ENCODE results near the gene LIPM.
"Not testable (repeated sequence)": the region's sequence is repeated elsewhere in the genome, so short reads cannot be mapped to it uniquely, and the experiment has no call there.

Gene LIPM

DNA sequence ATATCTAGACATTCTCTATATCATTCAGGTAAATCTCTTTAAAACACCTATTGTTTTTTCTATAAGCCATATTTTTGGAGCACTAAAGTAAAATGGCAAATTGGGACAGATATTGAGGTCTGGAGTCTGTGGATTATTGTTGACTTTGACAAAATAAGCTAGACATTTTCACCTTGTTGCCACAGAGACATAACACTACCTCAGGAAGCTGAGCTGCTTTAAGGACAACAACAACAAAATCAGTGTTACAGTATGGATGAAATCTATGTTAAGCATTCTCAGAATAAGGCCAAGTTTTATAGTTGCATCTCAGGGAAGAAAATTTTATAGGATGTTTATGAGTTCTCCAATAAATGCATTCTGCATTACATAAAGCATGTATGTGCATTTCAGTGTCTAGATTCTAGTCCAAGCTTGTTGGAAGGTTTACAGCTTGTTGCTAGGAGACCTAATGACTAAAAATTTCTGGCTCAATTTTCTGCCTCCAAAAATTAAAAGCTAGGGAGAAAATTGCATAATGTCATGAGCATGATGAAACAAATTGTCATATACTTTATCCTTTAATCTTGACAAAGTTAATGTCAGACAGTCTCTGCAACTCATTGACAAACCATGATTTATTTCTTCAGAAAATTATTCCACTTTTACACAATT lies 18.3 kb downstream of the LIPM start:
- Mint-ChIP-seq H3K36me3 (no peaks in the 10 kb centered on the region), H3K27ac (no peak overlapping the region), H3K4me1 (ENCODE audit: low read depth) (peaks cover 44% of the 10 kb centered on the region), H3K27me3 (no peaks in the 10 kb centered on the region), H3K4me3 (no peak overlapping the region), H3K9me3 (ENCODE audit: low read depth) (no peaks in the 10 kb centered on the region)

DNA sequence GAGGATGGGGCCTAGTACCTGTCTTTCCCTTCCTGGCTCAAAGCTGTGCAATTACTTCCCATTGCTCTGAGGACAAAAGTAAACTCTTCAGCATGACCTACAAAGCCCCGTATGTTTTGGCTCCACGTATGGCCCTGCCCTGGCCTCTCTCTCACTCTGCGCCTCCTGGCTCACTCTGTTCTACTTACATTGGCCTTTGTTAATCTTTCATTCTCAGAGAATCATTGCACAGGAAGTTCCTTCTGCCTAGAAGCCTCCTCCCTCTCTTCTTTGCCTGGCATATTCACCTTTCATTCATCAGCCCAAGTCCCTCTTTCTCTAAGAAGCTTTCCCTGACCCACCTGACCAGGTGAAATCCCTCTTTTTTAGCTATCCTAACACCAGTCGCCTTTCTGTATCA lies 23.9 kb downstream of the LIPM start:
- peak overlapping the region; percentile 36 for H3K4me3 Mint-ChIP-seq
- H3K27ac Mint-ChIP-seq: peak overlapping the region; percentile 76
- no peaks in the 10 kb centered on the region for H3K27me3 Mint-ChIP-seq
- H3K36me3 Mint-ChIP-seq: no peaks in the 10 kb centered on the region
- H3K4me1 Mint-ChIP-seq (ENCODE audit: low read depth): peaks cover 63% of the 10 kb centered on the region
- H3K9me3 Mint-ChIP-seq (ENCODE audit: low read depth): no peaks in the 10 kb centered on the region

DNA sequence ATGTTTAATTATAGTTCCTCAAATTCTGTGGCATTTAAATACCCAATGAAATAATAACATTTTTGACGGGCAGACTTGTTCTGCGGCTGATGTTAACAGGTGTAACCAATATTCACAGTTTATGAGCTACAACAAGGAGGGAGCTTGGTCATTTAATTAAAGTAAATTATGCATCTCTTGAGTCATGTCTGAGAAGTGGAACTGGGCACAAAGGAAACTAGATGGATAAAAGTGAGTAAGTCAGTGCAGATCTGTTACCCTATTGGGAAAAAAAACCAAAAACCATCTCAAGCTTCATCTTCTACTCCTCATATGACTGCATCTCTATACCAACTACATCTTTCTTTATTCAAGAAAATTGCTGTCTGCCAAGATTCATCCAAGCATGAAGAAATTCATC lies 25.1 kb downstream of the LIPM start:
- Mint-ChIP-seq H3K27ac (no peak overlapping the region), H3K4me3 (no peak overlapping the region), H3K4me1 (ENCODE audit: low read depth) (peaks cover 65% of the 10 kb centered on the region), H3K27me3 (no peaks in the 10 kb centered on the region), H3K9me3 (ENCODE audit: low read depth) (no peaks in the 10 kb centered on the region), H3K36me3 (no peaks in the 10 kb centered on the region)

DNA sequence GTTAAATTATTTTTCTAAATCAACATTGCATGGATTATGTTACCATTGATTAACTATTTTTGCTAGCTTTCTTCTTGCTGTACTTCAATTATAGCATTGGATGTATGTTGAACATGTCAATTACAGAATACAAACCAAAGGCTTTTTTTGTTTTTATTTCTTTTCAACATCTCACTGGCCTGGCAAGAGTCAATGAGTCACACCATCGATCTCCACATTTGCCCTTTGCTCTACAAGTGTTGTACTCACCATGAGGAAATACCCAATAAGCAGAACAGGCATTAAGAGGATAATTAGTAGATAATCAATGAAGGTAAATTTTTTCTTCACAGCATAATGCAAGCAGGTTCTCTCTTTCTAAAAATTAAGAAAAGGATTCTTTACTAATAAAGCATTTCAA lies 25.8 kb downstream of the LIPM start:
- Mint-ChIP-seq H3K9me3 (ENCODE audit: low read depth) (no peaks in the 10 kb centered on the region), H3K4me1 (ENCODE audit: low read depth) (peaks cover 71% of the 10 kb centered on the region), H3K36me3 (no peaks in the 10 kb centered on the region), H3K27ac (peak overlapping the region; percentile 29), H3K4me3 (no peak overlapping the region), H3K27me3 (no peaks in the 10 kb centered on the region)

DNA sequence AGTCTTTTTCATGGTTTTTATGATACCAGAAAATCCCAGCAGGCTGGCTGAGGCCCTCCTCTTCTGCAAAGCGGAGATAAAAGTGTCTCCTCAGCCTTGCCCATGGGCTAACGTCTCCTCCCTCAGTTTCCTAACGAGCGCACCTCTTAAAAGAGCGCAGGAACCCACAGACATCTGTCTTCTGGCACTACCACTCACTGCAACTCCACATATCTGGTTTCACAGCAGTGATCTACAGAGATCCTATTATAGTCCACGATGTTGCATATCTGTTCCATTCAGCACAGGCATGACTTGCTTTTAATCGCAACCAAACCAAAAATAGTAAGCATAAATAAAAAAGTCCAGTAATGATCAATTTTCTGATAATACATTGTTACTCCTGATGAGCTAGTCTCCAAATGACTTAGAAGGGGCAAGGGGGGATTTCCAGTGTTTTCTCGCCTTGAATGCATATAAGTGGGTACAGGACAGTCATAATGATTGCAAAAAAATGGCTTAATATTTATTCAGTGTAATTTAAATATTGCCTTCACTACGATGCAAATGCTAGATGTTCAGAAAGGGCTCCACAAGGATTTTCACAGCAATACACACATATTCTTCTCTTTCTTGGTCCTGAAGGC lies 28.2 kb downstream of the LIPM start:
- Mint-ChIP-seq H3K9me3 (ENCODE audit: low read depth) (no peaks in the 10 kb centered on the region), H3K4me1 (ENCODE audit: low read depth) (peaks cover 59% of the 10 kb centered on the region), H3K4me3 (peak overlapping the region; percentile 24), H3K36me3 (no peaks in the 10 kb centered on the region), H3K27me3 (no peaks in the 10 kb centered on the region), H3K27ac (peak overlapping the region; percentile 61)

GRCh38 chr10:88831709-88832108 lies 29.2 kb downstream of the LIPM start:
- H3K27me3 Mint-ChIP-seq: no peaks in the 10 kb centered on the region
- no peaks in the 10 kb centered on the region for H3K36me3 Mint-ChIP-seq
- peak overlapping the region; percentile 1 for H3K4me3 Mint-ChIP-seq
- peak overlapping the region; percentile 14 for H3K27ac Mint-ChIP-seq
- no peaks in the 10 kb centered on the region for H3K9me3 Mint-ChIP-seq (ENCODE audit: low read depth)
- H3K4me1 Mint-ChIP-seq (ENCODE audit: low read depth): peaks cover 49% of the 10 kb centered on the region

DNA sequence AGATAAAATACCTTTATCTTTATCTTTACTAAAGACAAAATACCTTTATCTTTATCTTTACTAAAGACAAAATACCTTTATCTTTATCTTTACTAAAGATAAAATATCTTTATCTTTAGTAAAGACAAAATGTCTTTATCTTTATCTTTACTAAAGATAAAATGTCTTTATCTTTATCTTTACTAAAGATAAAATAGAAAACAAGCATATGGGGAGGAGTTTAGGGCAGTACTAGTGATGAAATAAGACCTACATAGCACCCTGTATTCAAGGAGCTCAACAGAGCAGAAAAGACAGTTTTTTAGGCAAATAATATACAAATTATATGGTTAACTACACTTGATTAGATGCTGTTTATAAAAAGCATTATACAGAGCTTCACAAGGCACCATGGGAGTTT lies 29.8 kb downstream of the LIPM start:
- Mint-ChIP-seq H3K4me3 (no peak overlapping the region), H3K9me3 (ENCODE audit: low read depth) (no peaks in the 10 kb centered on the region), H3K4me1 (ENCODE audit: low read depth) (peaks cover 44% of the 10 kb centered on the region), H3K27ac (no peak overlapping the region), H3K36me3 (no peaks in the 10 kb centered on the region), H3K27me3 (no peaks in the 10 kb centered on the region)

DNA sequence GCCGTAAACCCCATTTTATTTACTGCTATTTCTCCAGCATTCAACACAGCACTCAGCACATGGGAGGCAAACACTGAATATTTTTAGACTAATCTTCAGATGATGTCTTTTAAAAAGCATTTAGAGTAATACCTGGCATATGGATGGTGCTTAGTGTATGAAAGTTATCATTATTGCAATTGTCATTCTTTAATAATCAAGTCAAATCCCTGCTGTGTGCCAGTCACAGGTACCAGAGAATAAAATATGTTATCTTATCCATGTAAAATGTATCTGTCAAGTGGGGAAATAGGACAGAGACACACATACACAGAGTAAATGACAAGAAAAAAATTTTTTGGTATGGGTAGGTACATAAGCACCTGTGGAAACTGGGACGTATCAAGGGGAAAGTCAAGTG lies 30.6 kb downstream of the LIPM start:
- Mint-ChIP-seq H3K9me3 (ENCODE audit: low read depth) (no peaks in the 10 kb centered on the region), H3K27me3 (no peaks in the 10 kb centered on the region), H3K4me1 (ENCODE audit: low read depth) (peaks cover 38% of the 10 kb centered on the region), H3K36me3 (no peaks in the 10 kb centered on the region), H3K27ac (peak overlapping the region; percentile 2), H3K4me3 (no peak overlapping the region)

DNA sequence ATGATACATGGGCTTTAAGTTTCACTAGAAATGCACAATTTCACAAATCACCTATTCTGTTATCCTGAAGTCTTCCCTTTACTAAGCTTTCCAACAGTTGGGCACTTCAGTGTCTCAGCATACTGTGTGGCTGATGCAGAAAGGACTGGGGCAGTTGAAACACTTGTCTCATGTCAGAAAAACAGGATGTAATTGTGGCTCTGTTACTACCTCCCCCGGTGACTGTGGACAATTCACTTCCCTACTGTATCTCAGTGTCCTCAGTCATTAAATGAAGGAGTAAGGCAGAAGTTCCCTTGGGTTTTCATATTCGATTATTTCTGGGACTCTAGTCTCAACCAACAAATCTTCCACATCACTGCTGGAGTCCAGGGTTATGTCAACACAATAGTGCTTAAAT lies 31.2 kb downstream of the LIPM start:
- no peaks in the 10 kb centered on the region for H3K27me3 Mint-ChIP-seq
- no peaks in the 10 kb centered on the region for H3K36me3 Mint-ChIP-seq
- H3K4me3 Mint-ChIP-seq: no peak overlapping the region
- H3K4me1 Mint-ChIP-seq (ENCODE audit: low read depth): peaks cover 33% of the 10 kb centered on the region
- H3K27ac Mint-ChIP-seq: no peak overlapping the region
- H3K9me3 Mint-ChIP-seq (ENCODE audit: low read depth): no peaks in the 10 kb centered on the region

- Mint-ChIP-seq H3K27me3 (no peaks in the 10 kb centered on the region), H3K4me3 (no peak overlapping the region), H3K9me3 (ENCODE audit: low read depth) (no peaks in the 10 kb centered on the region), H3K27ac (no peak overlapping the region), H3K36me3 (no peaks in the 10 kb centered on the region), H3K4me1 (ENCODE audit: low read depth) (peaks cover 29% of the 10 kb centered on the region)
Measured at GRCh38 chr10:88835096-88835909, 32.8 kb downstream of the LIPM start.

DNA sequence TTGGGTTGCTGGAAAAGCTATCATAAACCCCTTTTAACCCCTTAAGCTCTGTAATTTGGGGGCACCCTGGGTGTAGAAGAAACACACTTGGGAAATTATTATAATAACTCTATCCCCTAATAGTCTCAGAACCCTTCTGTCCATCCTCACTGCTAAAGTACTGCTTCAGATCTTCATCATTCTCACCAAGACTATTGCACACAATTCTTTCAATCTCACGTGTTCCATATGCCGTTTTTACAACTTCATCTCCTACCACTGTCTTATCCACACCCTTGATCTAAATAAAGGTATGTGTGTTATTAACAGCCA lies 33.3 kb downstream of the LIPM start:
- Mint-ChIP-seq H3K4me3 (no peak overlapping the region), H3K9me3 (ENCODE audit: low read depth) (no peaks in the 10 kb centered on the region), H3K4me1 (ENCODE audit: low read depth) (peaks cover 26% of the 10 kb centered on the region), H3K36me3 (no peaks in the 10 kb centered on the region), H3K27ac (no peak overlapping the region), H3K27me3 (no peaks in the 10 kb centered on the region)

GRCh38 chr10:88837632-88838031 lies 35.1 kb downstream of the LIPM start:
- H3K27ac Mint-ChIP-seq; H3K4me3 Mint-ChIP-seq; H3K9me3 Mint-ChIP-seq (ENCODE audit: low read depth); H3K27me3 Mint-ChIP-seq; H3K36me3 Mint-ChIP-seq: not testable (repeated sequence)
- peaks cover 16% of the 10 kb centered on the region for H3K4me1 Mint-ChIP-seq (ENCODE audit: low read depth)

GRCh38 chr10:88838766-88839350 lies 36.3 kb downstream of the LIPM start:
- Mint-ChIP-seq H3K27ac (no peak overlapping the region), H3K27me3 (no peaks in the 10 kb centered on the region), H3K9me3 (ENCODE audit: low read depth) (no peaks in the 10 kb centered on the region), H3K4me1 (ENCODE audit: low read depth) (peaks cover 4% of the 10 kb centered on the region), H3K36me3 (no peaks in the 10 kb centered on the region), H3K4me3 (no peak overlapping the region)

GRCh38 chr10:88840104-88840503 lies 37.6 kb downstream of the LIPM start:
- Mint-ChIP-seq H3K27ac (no peak overlapping the region), H3K9me3 (ENCODE audit: low read depth) (no peaks in the 10 kb centered on the region)

DNA sequence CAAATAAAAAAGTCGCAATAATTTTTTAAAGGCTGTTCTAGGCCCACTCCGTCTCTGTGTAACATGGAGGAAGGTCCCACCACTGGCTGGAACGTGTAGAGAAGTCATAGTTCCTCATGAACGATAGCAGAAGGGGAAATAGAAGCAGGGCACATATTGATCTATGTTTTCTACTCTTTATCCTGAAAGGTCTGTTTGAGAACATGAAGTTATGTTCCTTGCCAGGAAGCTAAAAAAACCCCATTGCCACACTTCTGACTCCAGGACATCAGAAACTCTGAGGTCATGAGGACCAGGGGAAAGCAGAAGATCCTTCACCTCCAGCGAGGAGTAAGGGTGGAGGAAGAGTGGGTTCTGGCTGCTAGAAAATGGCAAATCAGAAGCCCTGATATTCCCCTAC lies 38.4 kb downstream of the LIPM start:
- H3K4me3 Mint-ChIP-seq: no peak overlapping the region
- H3K27ac Mint-ChIP-seq: no peak overlapping the region
- peaks cover 2% of the 10 kb centered on the region for H3K4me1 Mint-ChIP-seq (ENCODE audit: low read depth)
- peaks cover 3% of the 10 kb centered on the region for H3K36me3 Mint-ChIP-seq
- peaks cover 2% of the 10 kb centered on the region for H3K27me3 Mint-ChIP-seq
- no peaks in the 10 kb centered on the region for H3K9me3 Mint-ChIP-seq (ENCODE audit: low read depth)

More at GRCh38 chr10:88840104-88840503, 37.6 kb downstream of the LIPM start:
- Mint-ChIP-seq H3K27me3 (peaks cover 2% of the 10 kb centered on the region), H3K4me1 (ENCODE audit: low read depth) (peaks cover 2% of the 10 kb centered on the region), H3K4me3 (no peak overlapping the region), H3K36me3 (no peaks in the 10 kb centered on the region)
